ENCODE measurements around the gene OR2M7.

The OR2M7 gene

GRCh38 chr1:248361121-248361715 lies 36.9 kb upstream of the OR2M7 start, which contains the start of gene OR2T4:
Gene OR2T4 (plus strand): TSS chr1:248361665. CDS start chr1:248361665, 0 bp downstream.
- Histone ChIP-seq H3K9ac (ENCODE audit: low read length) (no peak within 1 kb of the TSS), H2AFZ (ENCODE audit: low read depth, low read length) (no peak within 1 kb of the TSS), H3K27ac (ENCODE audit: low read length) (no peak within 1 kb of the TSS), H3K9me3 (ENCODE audit: insufficient read depth, low read length) (no peaks in the 10 kb centered on the region), H3K36me3 (replicated peaks; ENCODE audit: low read depth, low read length) (no peaks in the 10 kb centered on the region), H3K27me3 (ENCODE audit: low read depth, low read length) (peaks cover 5% of the 10 kb centered on the region; the same call in 1 of the 2 replicates), H3K4me1 (ENCODE audit: low read length) (no peaks in the 10 kb centered on the region), H3K4me2 (ENCODE audit: low read length) (no peak within 1 kb of the TSS), H4K20me1 (ENCODE audit: insufficient read depth, low read length) (no peaks in the 10 kb centered on the region), H3K4me3 (ENCODE audit: low read length) (no peak within 1 kb of the TSS), H3K79me2 (ENCODE audit: low read length) (no peaks in the 10 kb centered on the region)
- TF ChIP-seq CTCF (IDR thresholded peaks at IDR 0.05; ENCODE audit: low read depth, low read length): no peak
- TF ChIP-seq EZH2phosphoT487 (IDR thresholded peaks at IDR 0.05; ENCODE audit: low read depth): no peak

DNA sequence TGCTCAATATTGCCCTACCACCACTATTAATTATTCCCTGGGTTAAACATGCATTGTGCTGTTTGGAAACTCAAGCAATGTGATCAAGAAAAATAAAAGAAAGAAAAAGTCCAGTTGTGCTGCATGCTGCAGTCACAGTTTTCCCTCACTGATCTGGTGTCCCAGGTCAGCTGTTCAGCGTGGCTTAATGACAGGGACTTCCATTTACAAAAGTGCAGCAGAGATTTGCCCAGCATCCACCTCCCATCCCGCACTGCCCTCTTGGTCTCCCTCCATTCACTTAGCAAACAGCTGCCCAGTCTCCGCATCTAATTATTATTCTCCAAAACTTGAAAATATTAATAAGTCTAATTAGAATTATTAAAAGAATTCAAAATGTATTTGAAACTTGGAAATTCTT lies 35.0 kb upstream of the OR2M7 start:
- TF ChIP-seq CTCF (IDR thresholded peaks at IDR 0.05; ENCODE audit: low read depth, low read length) (no peak), EZH2phosphoT487 (IDR thresholded peaks at IDR 0.05; ENCODE audit: low read depth) (no peak)
- no peaks in the 10 kb centered on the region for H3K9me3 ChIP-seq (ENCODE audit: insufficient read depth, low read length)
- H3K4me3 ChIP-seq (ENCODE audit: low read length): no peak overlapping the region
- no peak overlapping the region for H3K27ac ChIP-seq (ENCODE audit: low read length)
- no peaks in the 10 kb centered on the region for H3K36me3 ChIP-seq (replicated peaks; ENCODE audit: low read depth, low read length)
- H3K4me2 ChIP-seq (ENCODE audit: low read length): no peak overlapping the region
- H3K79me2 ChIP-seq (ENCODE audit: low read length): no peaks in the 10 kb centered on the region
- no peaks in the 10 kb centered on the region for H3K4me1 ChIP-seq (ENCODE audit: low read length)
- H2AFZ ChIP-seq (ENCODE audit: low read depth, low read length): no peak overlapping the region
- peaks cover 5% of the 10 kb centered on the region; the same call in 1 of the 2 replicates for H3K27me3 ChIP-seq (ENCODE audit: low read depth, low read length)
- no peaks in the 10 kb centered on the region for H4K20me1 ChIP-seq (ENCODE audit: insufficient read depth, low read length)
- no peak overlapping the region for H3K9ac ChIP-seq (ENCODE audit: low read length)

GRCh38 chr1:248348475-248348874 lies 24.1 kb upstream of the OR2M7 start, which contains the start of gene OR14C36:
Gene OR14C36 (plus strand): TSS chr1:248348775. CDS start chr1:248348775, 0 bp downstream.
- Histone ChIP-seq H3K4me2 (ENCODE audit: low read length) (no peak within 1 kb of the TSS), H4K20me1 (ENCODE audit: insufficient read depth, low read length) (no peaks in the 10 kb centered on the region), H3K9me3 (ENCODE audit: insufficient read depth, low read length) (no peaks in the 10 kb centered on the region), H3K27ac (ENCODE audit: low read length) (no peak within 1 kb of the TSS), H2AFZ (ENCODE audit: low read depth, low read length) (no peak within 1 kb of the TSS), H3K4me1 (ENCODE audit: low read length) (no peaks in the 10 kb centered on the region), H3K9ac (ENCODE audit: low read length) (no peak within 1 kb of the TSS), H3K36me3 (replicated peaks; ENCODE audit: low read depth, low read length) (no peaks in the 10 kb centered on the region), H3K79me2 (ENCODE audit: low read length) (no peaks in the 10 kb centered on the region), H3K4me3 (ENCODE audit: low read length) (no peak within 1 kb of the TSS), H3K27me3 (ENCODE audit: low read depth, low read length) (no peaks in the 10 kb centered on the region)
- TF ChIP-seq EZH2phosphoT487 (IDR thresholded peaks at IDR 0.05; ENCODE audit: low read depth) (no peak), CTCF (IDR thresholded peaks at IDR 0.05; ENCODE audit: low read depth, low read length) (no peak)

GRCh38 chr1:248343451-248343850 lies 19.1 kb upstream of the OR2M7 start:
- TF ChIP-seq CTCF (IDR thresholded peaks at IDR 0.05; ENCODE audit: low read depth, low read length): no peak
- TF ChIP-seq EZH2phosphoT487 (IDR thresholded peaks at IDR 0.05; ENCODE audit: low read depth): no peak
- H3K9ac ChIP-seq (ENCODE audit: low read length): no peak overlapping the region
- no peaks in the 10 kb centered on the region for H3K4me1 ChIP-seq (ENCODE audit: low read length)
- H4K20me1 ChIP-seq (ENCODE audit: insufficient read depth, low read length): no peaks in the 10 kb centered on the region
- H3K79me2 ChIP-seq (ENCODE audit: low read length): no peaks in the 10 kb centered on the region
- H3K27ac ChIP-seq (ENCODE audit: low read length): no peak overlapping the region
- H3K4me3 ChIP-seq (ENCODE audit: low read length): no peak overlapping the region
- H3K9me3 ChIP-seq (ENCODE audit: insufficient read depth, low read length): no peaks in the 10 kb centered on the region
- no peak overlapping the region for H3K4me2 ChIP-seq (ENCODE audit: low read length)
- H3K27me3 ChIP-seq (ENCODE audit: low read depth, low read length): no peaks in the 10 kb centered on the region
- H3K36me3 ChIP-seq (replicated peaks; ENCODE audit: low read depth, low read length): no peaks in the 10 kb centered on the region
- H2AFZ ChIP-seq (ENCODE audit: low read depth, low read length): no peak overlapping the region

Data from OCI-LY3 (cell line).